K562 (cell line): Measurements from ENCODE around the gene TRNAU1AP. TPM values are rescaled to one million over a fixed set of nuclear protein-coding genes. Genes with fewer than 3 reads are reported as not detected.

Source experiments
- ATAC-seq: fragments of 200-7000 bp; cut with Tn5 transposase; 3 replicates; pipeline ENCODE4 v1.9.1; 2020; ENCODE audit warnings: moderate library complexity
- BruUV-seq: library from RNA; stranded (reverse); fragments of 400-500 nt; replicated peaks from 2 replicates; lab custom pipeline; 2021; lab: Mats Ljungman, UMichigan
- CTCF ChIA-PET: fragments of 300-600 bp; formaldehyde crosslinking; extraction: SDS; loops from one replicate; lab custom pipeline; 2021; ENCODE audit warnings: low intra/inter-chr PET ratio; lab: Yijun Ruan, JAX
- POLR2A ChIA-PET: fragments of 300-600, 350-650 bp; sonication (Branson Sonifier 250); formaldehyde crosslinking; extraction: SDS; loops from one replicate; lab custom pipeline; 2021; ENCODE audit warnings: antibody characterized with exemption, inconsistent platforms; lab: Yijun Ruan, JAX
- DNase-seq, 4 experiments: peaks; one replicate each; pipeline versions ENCODE4 v3.0.0 to v3.0.0-alpha.2; 2011 to 2018; ENCODE audit warnings: low spot score in 3 of 4, mixed read lengths in 3 of 4; ENCODE audit errors: extremely low read depth in 1 of 4
- FAIRE-seq: peaks from 2 replicates; lab custom pipeline; 2011; peaks lifted over from hg19 to GRCh38; lab: Jason Lieb, UNC
- H2AFZ ChIP-seq: 2 replicates; pipeline ENCODE4 v1.6.0; 2011; ENCODE audit warnings: low read depth, low read length, control low read depth, inconsistent platforms
- H3K27ac ChIP-seq: fragments of 200-600 bp; 3 replicates; pipeline ENCODE4 v1.8.0; 2011; ENCODE audit warnings: low read depth, mild to moderate bottlenecking, control low read depth, inconsistent platforms, low read length, moderate library complexity, mixed read lengths; ENCODE audit errors: extremely low read depth
- H3K27me3 ChIP-seq, 2 experiments: fragments of 300-600 bp in 1 of 2; 2 replicates in 1 of 2; 3 replicates in 1 of 2; pipeline versions ENCODE4 v1.6.0 to v1.8.0; 2011; ENCODE audit warnings: inconsistent platforms in 2 of 2, low read length in 2 of 2, mild to moderate bottlenecking in 1 of 2, mixed read lengths in 1 of 2, moderate library complexity in 1 of 2; ENCODE audit not compliant: control insufficient read depth in 2 of 2, insufficient read depth in 2 of 2
- H3K36me3 ChIP-seq: fragments of 300-600 bp; 3 replicates; pipeline ENCODE4 v1.8.0; 2011; ENCODE audit warnings: mild to moderate bottlenecking, low read length, inconsistent platforms; ENCODE audit not compliant: control insufficient read depth, insufficient read depth
- H3K4me1 ChIP-seq, 2 experiments: fragments of 200-600 bp in 1 of 2; replicated peaks in 1 of 2; 2 replicates in 1 of 2; 3 replicates in 1 of 2; pipeline versions ENCODE4 v1.5.1 to v1.8.0; 2011; ENCODE audit warnings: inconsistent platforms in 2 of 2, low read length in 2 of 2, mild to moderate bottlenecking in 1 of 2, mixed read lengths in 1 of 2, moderate library complexity in 1 of 2; ENCODE audit not compliant: control insufficient read depth in 2 of 2, insufficient read depth in 2 of 2
- H3K4me2 ChIP-seq: 2 replicates; pipeline ENCODE4 v1.6.1; 2011; ENCODE audit warnings: low read length, control low read depth, inconsistent platforms, mixed read lengths; ENCODE audit not compliant: insufficient read depth
- H3K4me3 ChIP-seq: fragments of 200-600 bp; sonication (generic), shearing (Covaris generic); 2 replicates; pipeline ENCODE4 v1.5.1; 2016; ENCODE audit warnings: control low read depth, inconsistent platforms
- H3K79me2 ChIP-seq: fragments of 200-600 bp; 3 replicates; pipeline ENCODE4 v1.8.0; 2011; ENCODE audit warnings: low read length, inconsistent platforms; ENCODE audit not compliant: control insufficient read depth, insufficient read depth
- H3K9ac ChIP-seq, 2 experiments: 2 replicates each; pipeline versions ENCODE4 v1.6.0 to v1.6.1; 2011; ENCODE audit warnings: low read depth in 2 of 2, low read length in 2 of 2, control low read depth in 1 of 2, inconsistent platforms in 1 of 2, mild to moderate bottlenecking in 1 of 2, mixed read lengths in 1 of 2; ENCODE audit not compliant: insufficient read depth in 1 of 2
- H3K9me1 ChIP-seq: one replicate; pipeline ENCODE4 v1.6.0; 2011; ENCODE audit warnings: inconsistent platforms, mild to moderate bottlenecking, low read length, moderate library complexity; ENCODE audit not compliant: control insufficient read depth, insufficient read depth
- H3K9me3 ChIP-seq: replicated peaks from 2 replicates; pipeline ENCODE4 v1.5.1; 2011; ENCODE audit warnings: low read depth, low read length, inconsistent platforms; ENCODE audit not compliant: control insufficient read depth, insufficient read depth
- H4K20me1 ChIP-seq: replicated peaks from 2 replicates; pipeline ENCODE4 v1.6.1; 2011; ENCODE audit warnings: low read length, inconsistent platforms, mixed read lengths; ENCODE audit not compliant: control insufficient read depth, insufficient read depth
- CCNT2 ChIP-seq: IDR thresholded peaks from 2 replicates; pipeline ENCODE4 v1.6.1; 2011; ENCODE audit warnings: borderline replicate concordance, low read depth, mild to moderate bottlenecking, moderate library complexity, mixed read lengths, low read length; ENCODE audit not compliant: insufficient read length; ENCODE audit errors: extremely low read depth
- COPS2 ChIP-seq: fragments of 450-650 bp; conservative IDR thresholded peaks from 2 replicates; pipeline ENCODE4 v1.6.1; 2016; ENCODE audit warnings: mild to moderate bottlenecking, moderate library complexity
- E2F4 ChIP-seq: sonication (generic); formaldehyde crosslinking; IDR thresholded peaks from 2 replicates; pipeline ENCODE4 v1.8.0; 2022; ENCODE audit warnings: mild to moderate bottlenecking, low read depth, missing genetic modification reagents
- FOXA1 ChIP-seq: fragments of 450-650 bp; IDR thresholded peaks from 2 replicates; pipeline ENCODE4 v1.6.1; 2016; ENCODE audit warnings: mild to moderate bottlenecking, borderline replicate concordance
- GTF2A2 ChIP-seq: IDR thresholded peaks from 2 replicates; pipeline ENCODE4 v1.6.1; 2016; ENCODE audit warnings: mild to moderate bottlenecking, missing genetic modification characterization, missing compliant biosample characterization
- HEY1 ChIP-seq: fragments of 250-450 bp; sonication (Bioruptor Pico); IDR thresholded peaks from 2 replicates; pipeline ENCODE4 v1.5.0; 2020; ENCODE audit warnings: mild to moderate bottlenecking, moderate library complexity, borderline replicate concordance
- HMG20A ChIP-seq: fragments of 450-650 bp; formaldehyde crosslinking; conservative IDR thresholded peaks from 2 replicates; pipeline ENCODE4 v1.4.0; 2020; ENCODE audit warnings: mild to moderate bottlenecking, mixed read lengths
- HNRNPL ChIP-seq: fragments of 200-400 bp; formaldehyde crosslinking; IDR thresholded peaks from 2 replicates; pipeline ENCODE4 v1.6.1; 2017; ENCODE audit warnings: low read depth, mild to moderate bottlenecking, low read length
- PRDM10 ChIP-seq: fragments of 450-650 bp; IDR thresholded peaks from 2 replicates; pipeline ENCODE4 v1.6.1; 2018; ENCODE audit not compliant: partially characterized antibody
- SMAD1 ChIP-seq: fragments of 150-350 bp; IDR thresholded peaks from 2 replicates; pipeline ENCODE4 v1.6.1; 2014; ENCODE audit warnings: low read length, low read depth; ENCODE audit not compliant: partially characterized antibody
- SMARCE1 ChIP-seq: fragments of 450-650 bp; IDR thresholded peaks from 2 replicates; pipeline ENCODE4 v1.7.1; 2016; ENCODE audit warnings: mild to moderate bottlenecking
- TAF1 ChIP-seq: IDR thresholded peaks from 2 replicates; pipeline ENCODE4 v1.6.1; 2011; ENCODE audit warnings: mild to moderate bottlenecking, low read length, moderate library complexity; ENCODE audit not compliant: insufficient read depth, control insufficient read depth, severe bottlenecking; ENCODE audit errors: extremely low read depth
- ZBTB8A ChIP-seq: fragments of 450-650 bp; IDR thresholded peaks from 2 replicates; pipeline ENCODE4 v1.6.1; 2018; ENCODE audit warnings: mild to moderate bottlenecking, moderate library complexity; ENCODE audit not compliant: partially characterized antibody
- ZNF197 ChIP-seq: fragments of 200-800 bp; sonication (Bioruptor generic); IDR thresholded peaks from 2 replicates; pipeline ENCODE4 v1.6.1; 2016; ENCODE audit warnings: low read depth, missing genetic modification characterization, missing compliant biosample characterization
- ZNF512 ChIP-seq: IDR thresholded peaks from 2 replicates; pipeline ENCODE4 v1.6.1; 2016; ENCODE audit warnings: missing genetic modification characterization, missing compliant biosample characterization
- WGBS: fragments of 100-300 bp; shearing (Covaris generic); methylation state at CpG from one replicate; pipeline ENCODE4 v1.1.6; 2016; ENCODE audit warnings: low coverage, mixed read lengths; ENCODE audit not compliant: insufficient coverage; ENCODE audit errors: missing lambda C conversion rate; 5-methylcytosine and 5-hydroxymethylcytosine counted together
- in situ Hi-C: fragments of 300-500 bp; cut with MboI; formaldehyde crosslinking; loops from 4 replicates; pipeline ENCODE4 v1.15.0; 2018; ENCODE audit warnings: inconsistent platforms, mixed read lengths
- intact Hi-C: fragments of 100-400 bp; cut with micrococcal nuclease; formaldehyde crosslinking; loops from 2 replicates; pipeline ENCODE4 v1.14.2; 2022
- polyA plus RNA-seq, 8 experiments: library from polyadenylated mRNA; depleted of rRNA in 4 of 8; stranded (reverse) in 5 of 8; unstranded in 3 of 8; fragments of >200 nt; fragmentation: Nextera tagmentation in 2 of 8; fragmentation: Illumina TruSeq in 1 of 8; extraction: Ambion mirVana in 2 of 8; extraction: Trizol in 1 of 8; gene quantifications; 2 replicates each; pipeline versions ENCODE4 v1.2.1 to v1.2.3, GENCODE V29; 2011 to 2014; ENCODE audit warnings: inconsistent platforms in 1 of 8, missing spikeins in 1 of 8
- total RNA-seq, 7 experiments: library from RNA; depleted of rRNA in 6 of 7; stranded (reverse); fragments of >200 nt in 6 of 7; fragmentation: Illumina TruSeq in 2 of 7; extraction: Trizol in 2 of 7; gene quantifications; 2 replicates each; pipeline versions ENCODE4 v1.2.1 to v1.2.3, GENCODE V29; 2011 to 2021; ENCODE audit warnings: low replicate concordance in 1 of 7

TRNAU1AP gene
- total and polyA plus RNA-seq, 9 of the 15 experiments (the other 6 are each of a cell fraction or from before 2014, with no cell fraction given): 34.9 to 110 (median 46.3) TPM

- TF ChIP-seq ZNF512 (tag) (no peak), ZBTB8A (no peak), HMG20A (no peak), SMAD1 (no peak), CCNT2 (no peak), GTF2A2 (tag) (no peak), FOXA1 (no peak), HEY1 (CRISPR knock-in tag) (no peak)
Observed at GRCh38 chr1:28548318-28548717, 4.6 kb upstream of the TRNAU1AP start (continued).

GRCh38 chr1:28551381-28551780 is 1.5 kb upstream of the TRNAU1AP start:
- DNase-seq: no peak
- TF ChIP-seq ZNF197 (CRISPR knock-in tag) (no peak), PRDM10 (no peak), SMARCE1 (no peak), COPS2 (no peak), TAF1 (no peak), E2F4 (CRISPR knock-in tag) (no peak), HNRNPL (no peak)

More at GRCh38 chr1:28551381-28551780, 1.5 kb upstream of the TRNAU1AP start:
- BruUV-seq: no TSS peak
- peaks cover 9 to 20% of the 10 kb centered on the region in 2 experiments; a peak in 4 of 5 replicates for H3K4me1 ChIP-seq
- in situ Hi-C loops: no loop called here
- FAIRE-seq: no peak
- intact Hi-C loops: loop anchor here (5.0 kb wide), 1 partner anchor 51 kb away; no protein-coding TSS in a partner anchor
- no peaks in the 10 kb centered on the region for H4K20me1 ChIP-seq
- WGBS: 88% methylated on average over 6 of the region's 6 CpGs
- no peak overlapping the region for H3K4me2 ChIP-seq
- H3K27me3 ChIP-seq: no peaks in the 10 kb centered on the region
- peaks cover 14% of the 10 kb centered on the region; the same call in 2 of the 3 replicates for H3K36me3 ChIP-seq
- H3K9ac ChIP-seq: no peak overlapping the region
- CTCF ChIA-PET: no interaction called here
- H3K9me1 ChIP-seq: no peaks in the 10 kb centered on the region
- no peak for ATAC-seq
- peak overlapping the region; percentile 98 for H2AFZ ChIP-seq
- POLR2A ChIA-PET: interaction anchor here (0.6 to 5.9 kb wide), 8 partner anchors 8 to 284 kb away, joined by 3 to 142 read pairs (median 4); partner anchors contain the start of gene RCC1
- H3K79me2 ChIP-seq: peaks cover 14% of the 10 kb centered on the region
- no peaks in the 10 kb centered on the region for H3K9me3 ChIP-seq
- H3K4me3 ChIP-seq: no peak overlapping the region
- H3K27ac ChIP-seq: 0 out of 3 replicates have a peak overlapping the region, but pooled peaks have one; percentile 39
